WERI-Rb-1 (cell line): ENCODE data around the gene C11orf65.
"Not testable (repeated sequence)": the region's sequence is repeated elsewhere in the genome, so short reads cannot be mapped to it uniquely, and the experiment has no call there.

Source experiments
- DNase-seq: peaks from one replicate; pipeline ENCODE4 v3.0.0-alpha.2; 2020
- H3K27ac ChIP-seq: fragments of 250-450 bp; sonication (Bioruptor Pico); 2 replicates; pipeline ENCODE4 v1.5.1; 2020; ENCODE audit warnings: mild to moderate bottlenecking, moderate library complexity
- H3K27me3 ChIP-seq: fragments of 250-450 bp; sonication (Bioruptor Pico); 2 replicates; pipeline ENCODE4 v1.5.1; 2021; ENCODE audit warnings: mild to moderate bottlenecking, low read depth, moderate library complexity; ENCODE audit not compliant: insufficient read depth, severe bottlenecking
- H3K36me3 ChIP-seq: fragments of 250-450 bp; sonication (Bioruptor Pico); 2 replicates; pipeline ENCODE4 v1.5.1; 2020; ENCODE audit warnings: mild to moderate bottlenecking, moderate library complexity
- H3K4me3 ChIP-seq: 2 replicates; pipeline ENCODE4 v1.5.1; 2011; ENCODE audit warnings: low read depth, mild to moderate bottlenecking, control low read depth, low read length
- H3K9me3 ChIP-seq: fragments of 250-450 bp; sonication (Bioruptor Pico); 2 replicates; pipeline ENCODE4 v1.5.1; 2021; ENCODE audit warnings: mild to moderate bottlenecking, moderate library complexity; ENCODE audit not compliant: severe bottlenecking
- TF ChIP-seq, protein P1 (sequence below): IDR thresholded peaks from 2 replicates; pipeline ENCODE4 v1.5.1; 2011; ENCODE audit warnings: low read depth, mild to moderate bottlenecking, control low read depth, inconsistent platforms, low read length

Gene C11orf65

GRCh38 chr11:108468478-108468864 lies 1.1 kb upstream of the C11orf65 start:
- Histone ChIP-seq H3K9me3 (no peaks in the 10 kb centered on the region), H3K36me3 (peaks cover 3% of the 10 kb centered on the region; the same call in 1 of the 2 replicates), H3K27ac (peak overlapping the region; percentile 98), H3K27me3 (no peaks in the 10 kb centered on the region), H3K4me3 (no peak overlapping the region)
- DNase-seq: no peak
- TF ChIP-seq, protein P1, sequence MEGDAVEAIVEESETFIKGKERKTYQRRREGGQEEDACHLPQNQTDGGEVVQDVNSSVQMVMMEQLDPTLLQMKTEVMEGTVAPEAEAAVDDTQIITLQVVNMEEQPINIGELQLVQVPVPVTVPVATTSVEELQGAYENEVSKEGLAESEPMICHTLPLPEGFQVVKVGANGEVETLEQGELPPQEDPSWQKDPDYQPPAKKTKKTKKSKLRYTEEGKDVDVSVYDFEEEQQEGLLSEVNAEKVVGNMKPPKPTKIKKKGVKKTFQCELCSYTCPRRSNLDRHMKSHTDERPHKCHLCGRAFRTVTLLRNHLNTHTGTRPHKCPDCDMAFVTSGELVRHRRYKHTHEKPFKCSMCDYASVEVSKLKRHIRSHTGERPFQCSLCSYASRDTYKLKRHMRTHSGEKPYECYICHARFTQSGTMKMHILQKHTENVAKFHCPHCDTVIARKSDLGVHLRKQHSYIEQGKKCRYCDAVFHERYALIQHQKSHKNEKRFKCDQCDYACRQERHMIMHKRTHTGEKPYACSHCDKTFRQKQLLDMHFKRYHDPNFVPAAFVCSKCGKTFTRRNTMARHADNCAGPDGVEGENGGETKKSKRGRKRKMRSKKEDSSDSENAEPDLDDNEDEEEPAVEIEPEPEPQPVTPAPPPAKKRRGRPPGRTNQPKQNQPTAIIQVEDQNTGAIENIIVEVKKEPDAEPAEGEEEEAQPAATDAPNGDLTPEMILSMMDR: no peak

GRCh38 chr11:108466405-108466804 lies 924 bp downstream of the C11orf65 start:
- no peak for DNase-seq
- Histone ChIP-seq H3K27me3 (no peaks in the 10 kb centered on the region), H3K9me3 (no peaks in the 10 kb centered on the region), H3K4me3 (peak overlapping the region; percentile 97), H3K36me3 (no peaks in the 10 kb centered on the region), H3K27ac (peak overlapping the region; percentile 98)
- TF ChIP-seq, protein P1: no peak

- H3K27ac ChIP-seq: no peak overlapping the region
- TF ChIP-seq, protein P1: no peak
Observed at GRCh38 chr11:108453207-108453835, 14.0 kb downstream of the C11orf65 start.

DNA sequence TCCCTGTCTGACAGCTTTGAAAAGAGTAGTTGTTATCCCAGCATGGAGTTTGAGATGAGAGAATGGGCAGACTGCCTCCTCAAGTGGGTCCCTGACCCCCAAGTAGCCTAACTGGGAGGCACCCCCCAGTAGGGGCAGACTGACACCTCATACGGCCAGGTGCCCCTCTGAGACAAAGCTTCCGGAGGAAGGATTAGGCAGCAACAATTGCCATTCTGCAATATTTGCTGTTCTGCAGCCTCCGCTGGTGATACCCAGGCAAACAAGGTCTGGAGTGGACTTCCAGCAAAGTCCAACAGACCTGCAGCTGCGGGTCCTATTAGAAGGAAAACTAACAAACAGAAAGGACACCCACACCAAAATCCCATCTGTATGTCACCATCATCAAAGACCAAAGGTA lies 25.9 kb downstream of the C11orf65 start:
- not testable (repeated sequence) for DNase-seq, H3K4me3 ChIP-seq, H3K36me3 ChIP-seq

More at GRCh38 chr11:108453207-108453835, 14.0 kb downstream of the C11orf65 start:
- H3K9me3 ChIP-seq: no peaks in the 10 kb centered on the region
- no peak for DNase-seq
- no peak overlapping the region for H3K4me3 ChIP-seq
- H3K27me3 ChIP-seq: no peaks in the 10 kb centered on the region
- H3K36me3 ChIP-seq: no peaks in the 10 kb centered on the region

GRCh38 chr11:108436594-108436993 lies 30.7 kb downstream of the C11orf65 start:
- no peak overlapping the region for H3K4me3 ChIP-seq
- H3K9me3 ChIP-seq: peaks cover 7% of the 10 kb centered on the region
- TF ChIP-seq, protein P1: no peak
- H3K27ac ChIP-seq: no peak overlapping the region
- H3K27me3 ChIP-seq: no peaks in the 10 kb centered on the region
- H3K36me3 ChIP-seq: no peaks in the 10 kb centered on the region
- no peak for DNase-seq

More for the DNA sequence above, 25.9 kb downstream of the C11orf65 start:
- peaks cover 17% of the 10 kb centered on the region for H3K9me3 ChIP-seq
- not testable (repeated sequence) for H3K27ac ChIP-seq, H3K27me3 ChIP-seq

DNA sequence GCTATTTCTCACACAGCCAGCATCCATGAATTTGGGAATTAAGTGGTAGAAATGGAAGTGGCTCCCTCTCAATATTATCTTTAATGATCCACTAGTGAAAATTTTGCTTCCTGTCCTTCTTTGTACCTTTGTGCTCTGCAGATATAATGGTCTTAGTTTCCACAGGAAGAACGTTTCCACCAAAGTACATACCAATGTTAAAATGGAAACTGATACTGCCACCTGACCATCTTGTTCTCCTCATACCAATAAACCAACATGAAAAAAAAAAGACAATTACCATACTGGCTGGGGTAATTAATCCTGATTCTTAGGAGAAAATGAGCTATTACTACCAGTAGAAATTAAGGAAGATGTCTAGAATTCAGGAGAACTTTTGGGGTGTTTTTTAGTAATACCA lies 32.3 kb downstream of the C11orf65 start:
- no peaks in the 10 kb centered on the region for H3K36me3 ChIP-seq
- H3K4me3 ChIP-seq: no peak overlapping the region
- H3K27me3 ChIP-seq: no peaks in the 10 kb centered on the region
- TF ChIP-seq, protein P1: no peak
- no peak for DNase-seq
- no peak overlapping the region for H3K27ac ChIP-seq
- no peaks in the 10 kb centered on the region for H3K9me3 ChIP-seq
